ENCODE results near the gene WRAP73. TPM values are rescaled to one million over a fixed set of nuclear protein-coding genes. Genes with fewer than 3 reads are reported as not detected.

Gene WRAP73
- total RNA-seq, 1 experiment from 2014 or later = 51.4 TPM

GRCh38 chr1:3654549-3655281 lies 4.8 kb upstream of the WRAP73 start:
- intact Hi-C loops (cut with micrococcal nuclease) = no loop called here
- no peak for DNase-seq (ENCODE audit: low read depth, low spot score)
- Histone ChIP-seq H4K20me1 (ENCODE audit: insufficient read depth) (no peaks in the 10 kb centered on the region), H3K9me2 (ENCODE audit: insufficient read depth) (no peaks in the 10 kb centered on the region), H3K27ac (ENCODE audit: low read depth, low read length) (no peak overlapping the region), H2AFZ (ENCODE audit: low read depth, low read length, poor library complexity, severe bottlenecking) (no peak overlapping the region), H3K27me3 (ENCODE audit: insufficient read depth, low read length) (no peaks in the 10 kb centered on the region), H3K4me2 (ENCODE audit: low read length) (no peak overlapping the region), H3K9ac (ENCODE audit: low read length) (no peak overlapping the region), H3K9me3 (ENCODE audit: control insufficient read depth in 1 of 2, insufficient read depth in 1 of 2, low read depth in 1 of 2, low read length in 2 of 2) (no peaks in the 10 kb centered on the region), H3K79me2 (ENCODE audit: insufficient read depth, low read length) (peaks cover 62% of the 10 kb centered on the region), H3K4me1 (ENCODE audit: control insufficient read depth in 1 of 2, insufficient read depth in 2 of 2, low read length in 2 of 2) (peaks cover 14 to 23% of the 10 kb centered on the region in 2 experiments), H3K36me3 (ENCODE audit: control insufficient read depth in 1 of 2, insufficient read depth in 2 of 2, low read length in 2 of 2) (no peaks in the 10 kb centered on the region), H3K4me3 (replicated peaks in 1 of 2; ENCODE audit: low read depth in 1 of 2, low read length in 2 of 2) (no peak overlapping the region)
- CTCF ChIA-PET = no interaction called here
- no TSS peak for BruUV-seq (replicated peaks)
- ATAC-seq = no peak
- RAD21 ChIA-PET (ENCODE audit: low non-redundant PET in 1 of 2, low total read pairs in 2 of 2, uncharacterized antibody in 2 of 2, unreplicated experiment in 2 of 2) = no interaction called here
- TF ChIP-seq ZFX (IDR thresholded peaks at IDR 0.05) (no peak), ELF1 (IDR thresholded peaks at IDR 0.05; ENCODE audit: borderline replicate concordance, low read depth) (no peak), SP1 (IDR thresholded peaks at IDR 0.05; ENCODE audit: low read depth) (no peak), POLR2AphosphoS5 (IDR thresholded peaks at IDR 0.05; ENCODE audit: low read depth, low read length) (no peak), FOSL1 (IDR thresholded peaks at IDR 0.05; ENCODE audit: low read depth) (no peak), MAX (IDR thresholded peaks at IDR 0.05) (no peak), TCF7L2 (IDR thresholded peaks at IDR 0.05; ENCODE audit: borderline replicate concordance, extremely low read depth, insufficient read depth, insufficient read length) (no peak), EGR1 (IDR thresholded peaks at IDR 0.05; ENCODE audit: low read depth) (no peak), CTCF (IDR thresholded peaks at IDR 0.05 in 2 of 3, conservative IDR thresholded peaks at IDR 0.05 in 1 of 3; ENCODE audit: borderline replicate concordance in 1 of 3, insufficient read depth in 1 of 3, low read depth in 2 of 3, low read length in 2 of 3) (no peak), EZH2phosphoT487 (IDR thresholded peaks at IDR 0.05; ENCODE audit: borderline replicate concordance) (no peak), ATF3 (IDR thresholded peaks at IDR 0.05) (no peak), SRF (IDR thresholded peaks at IDR 0.05; ENCODE audit: low read depth) (no peak), YY1 (IDR thresholded peaks at IDR 0.05; ENCODE audit: extremely low read depth, insufficient replicate concordance, low read depth, low read length) (no peak), JUND (IDR thresholded peaks at IDR 0.05) (no peak), POLR2A (IDR thresholded peaks at IDR 0.05; ENCODE audit: borderline replicate concordance, extremely low read depth, insufficient read depth, insufficient read length) (no peak), CEBPB (IDR thresholded peaks at IDR 0.05; ENCODE audit: low read depth) (no peak), RAD21 (IDR thresholded peaks at IDR 0.05; ENCODE audit: low read depth) (no peak), REST (IDR thresholded peaks at IDR 0.05; ENCODE audit: low read depth) (no peak)
- POLR2A ChIA-PET = no interaction called here
